Right atrium auricular region (tissue), 2 donors: Measurements from ENCODE around the gene EPC2. TPM values are rescaled to one million over a fixed set of nuclear protein-coding genes. Genes with fewer than 3 reads are reported as not detected.

Experiments
- DNase-seq: peaks from one replicate; pipeline ENCODE4 v3.0.0-alpha.2; 2019; ENCODE audit warnings: low spot score
- H3K27ac ChIP-seq, 2 donors: fragments of 200-600 bp; sonication (generic); 1 replicate in 1 of 2; 2 replicates in 1 of 2; pipeline ENCODE4 v1.5.1; 2016 to 2019
- H3K27me3 ChIP-seq, 2 donors: fragments of 200-600 bp; sonication (generic); one replicate each; pipeline versions ENCODE4 v1.5.1 to v1.6.0; 2017 to 2019
- H3K36me3 ChIP-seq: fragments of 200-600 bp; sonication (generic); one replicate; pipeline ENCODE4 v1.5.1; 2016
- H3K4me1 ChIP-seq, 2 donors: fragments of 200-600 bp; sonication (generic); one replicate each; pipeline versions ENCODE4 v1.5.1 to v1.6.0; 2017 to 2019
- H3K4me3 ChIP-seq, 2 donors: fragments of 200-600 bp; sonication (generic); 1 replicate in 1 of 2; 2 replicates in 1 of 2; pipeline ENCODE4 v1.5.1; 2017 to 2019; ENCODE audit warnings: mild to moderate bottlenecking in 1 of 2, moderate library complexity in 1 of 2
- H3K9me3 ChIP-seq, 2 donors: fragments of 200-600 bp; sonication (generic); one replicate each; pipeline ENCODE4 v1.5.1; 2019
- CTCF ChIP-seq, 2 donors: fragments of 200-600 bp; sonication (generic); IDR thresholded peaks; one replicate each; pipeline ENCODE4 v1.5.1; 2019; ENCODE audit warnings: antibody characterized with exemption in 2 of 2
- total RNA-seq, 2 donors: library from RNA; depleted of rRNA; stranded (reverse); fragments of >200 nt; gene quantifications; one replicate each; pipeline ENCODE4 v1.1.0, GENCODE V29; 2016

The EPC2 gene
- total RNA-seq, 2 donors from 2014 or later: 17.8 to 18.3 TPM

GRCh38 chr2:148603562-148603920, 41.0 kb upstream of the EPC2 start:
- no peak for TF ChIP-seq CTCF (IDR thresholded peaks at IDR 0.05)
- H3K27ac ChIP-seq: no peak overlapping the region

GRCh38 chr2:148604927-148605326, 39.6 kb upstream of the EPC2 start:
- no peak for TF ChIP-seq CTCF (IDR thresholded peaks at IDR 0.05)
- Histone ChIP-seq H3K9me3 (peaks cover 0 to 26% of the 10 kb centered on the region in 2 donors), H3K36me3 (no peaks in the 10 kb centered on the region), H3K27ac (no peak overlapping the region), H3K4me1 (no peaks in the 10 kb centered on the region), H3K4me3 (no peak overlapping the region), H3K27me3 (no peaks in the 10 kb centered on the region)
- no peak for DNase-seq

More at GRCh38 chr2:148603562-148603920, 41.0 kb upstream of the EPC2 start:
- no peak overlapping the region for H3K4me3 ChIP-seq
- peaks cover 0 to 26% of the 10 kb centered on the region in 2 donors for H3K9me3 ChIP-seq
- no peak for DNase-seq
- no peaks in the 10 kb centered on the region for H3K36me3 ChIP-seq
- no peaks in the 10 kb centered on the region for H3K4me1 ChIP-seq
- no peaks in the 10 kb centered on the region for H3K27me3 ChIP-seq

- Histone ChIP-seq H3K27ac (no peak overlapping the region), H3K4me1 (no peaks in the 10 kb centered on the region), H3K9me3 (peaks cover 0 to 9% of the 10 kb centered on the region in 2 donors), H3K36me3 (no peaks in the 10 kb centered on the region), H3K4me3 (no peak overlapping the region), H3K27me3 (no peaks in the 10 kb centered on the region)
- no peak for TF ChIP-seq CTCF (IDR thresholded peaks at IDR 0.05)
- DNase-seq: no peak
Observed at GRCh38 chr2:148607566-148607965, 37.0 kb upstream of the EPC2 start.

- peaks cover 0 to 25% of the 10 kb centered on the region in 2 donors for H3K4me1 ChIP-seq
- no peak for DNase-seq
- no peaks in the 10 kb centered on the region for H3K27me3 ChIP-seq
- no peak for TF ChIP-seq CTCF (IDR thresholded peaks at IDR 0.05)
- peak overlapping the region; percentile 59 to 74 for H3K27ac ChIP-seq
- H3K36me3 ChIP-seq: no peaks in the 10 kb centered on the region
- no peaks in the 10 kb centered on the region for H3K9me3 ChIP-seq
- H3K4me3 ChIP-seq: no peak overlapping the region
Observed at GRCh38 chr2:148613231-148614013, 31.1 kb upstream of the EPC2 start.

- H3K27ac ChIP-seq: peak overlapping the region; percentile 59 to 74
- no peaks in the 10 kb centered on the region for H3K36me3 ChIP-seq
- no peak for DNase-seq
- H3K4me1 ChIP-seq: peaks cover 0 to 31% of the 10 kb centered on the region in 2 donors
- no peaks in the 10 kb centered on the region for H3K9me3 ChIP-seq
- H3K27me3 ChIP-seq: no peaks in the 10 kb centered on the region
- TF ChIP-seq CTCF (IDR thresholded peaks at IDR 0.05): no peak
- no peak overlapping the region for H3K4me3 ChIP-seq
Observed at GRCh38 chr2:148614014-148614321, 30.6 kb upstream of the EPC2 start.
